CD14-positive monocyte (primary cell): ENCODE data around the gene SGMS1. TPM values are rescaled to one million over a fixed set of nuclear protein-coding genes. Genes with fewer than 3 reads are reported as not detected.

ENCODE experiments used
- DNase-seq, 3 donors: peaks; one replicate each; pipeline ENCODE4 v3.0.0-alpha.2; 2011 to 2022
- H2AFZ ChIP-seq: 2 replicates; pipeline ENCODE4 v1.6.0; 2012; ENCODE audit warnings: mild to moderate bottlenecking, low read depth, low read length, inconsistent platforms; ENCODE audit not compliant: insufficient read depth, poor library complexity, severe bottlenecking
- H3K27ac ChIP-seq, 2 donors: 1 replicate in 1 of 2; 2 replicates in 1 of 2; pipeline ENCODE4 v1.5.1; 2012 to 2013; ENCODE audit warnings: low read length in 2 of 2, control low read depth in 1 of 2, inconsistent platforms in 1 of 2, low read depth in 1 of 2, mild to moderate bottlenecking in 1 of 2
- H3K27me3 ChIP-seq, 2 donors: one replicate each; pipeline versions ENCODE4 v1.6.0 to v1.6.1; 2011 to 2013; ENCODE audit warnings: low read length in 2 of 2; ENCODE audit not compliant: control insufficient read depth in 2 of 2, insufficient read depth in 2 of 2
- H3K36me3 ChIP-seq, 2 donors: replicated peaks in 1 of 2; 1 replicate in 1 of 2; 2 replicates in 1 of 2; pipeline versions ENCODE4 v1.5.1 to v1.6.1; 2012 to 2013; ENCODE audit warnings: low read length in 2 of 2, control low read depth in 1 of 2, inconsistent platforms in 1 of 2, mild to moderate bottlenecking in 1 of 2; ENCODE audit not compliant: insufficient read depth in 2 of 2, control insufficient read depth in 1 of 2
- H3K4me1 ChIP-seq, 2 donors: 1 replicate in 1 of 2; 2 replicates in 1 of 2; pipeline versions ENCODE4 v1.5.1 to v1.6.1; 2012 to 2013; ENCODE audit warnings: low read length in 2 of 2, control low read depth in 1 of 2, inconsistent platforms in 1 of 2, mild to moderate bottlenecking in 1 of 2, moderate library complexity in 1 of 2; ENCODE audit not compliant: insufficient read depth in 2 of 2, control insufficient read depth in 1 of 2
- H3K4me2 ChIP-seq: replicated peaks from 2 replicates; pipeline ENCODE3; 2012; ENCODE audit warnings: low read length, moderate library complexity, mild to moderate bottlenecking; ENCODE audit not compliant: poor library complexity, severe bottlenecking; ENCODE audit errors: extremely low read depth
- H3K4me3 ChIP-seq, 3 experiments: fragments of 200-600 bp in 1 of 3; sonication (generic) in 1 of 3; replicated peaks in 1 of 3; 1 replicate in 2 of 3; 2 replicates in 1 of 3; pipeline ENCODE4 v1.5.1; 2011 to 2013; ENCODE audit warnings: low read length in 3 of 3, mild to moderate bottlenecking in 3 of 3, control low read depth in 2 of 3, low read depth in 2 of 3, inconsistent platforms in 1 of 3, moderate library complexity in 1 of 3
- H3K79me2 ChIP-seq: 2 replicates; pipeline ENCODE4 v1.6.0; 2012; ENCODE audit warnings: mild to moderate bottlenecking, control low read depth, inconsistent platforms, low read length, moderate library complexity; ENCODE audit not compliant: insufficient read depth
- H3K9ac ChIP-seq: 2 replicates; pipeline ENCODE4 v1.6.0; 2017; ENCODE audit warnings: low read length, mild to moderate bottlenecking; ENCODE audit not compliant: insufficient read depth, poor library complexity, severe bottlenecking
- H3K9me3 ChIP-seq, 2 donors: replicated peaks in 1 of 2; 1 replicate in 1 of 2; 2 replicates in 1 of 2; pipeline versions ENCODE4 v1.5.1 to v1.6.1; 2012 to 2013; ENCODE audit warnings: low read length in 2 of 2, control low read depth in 1 of 2; ENCODE audit not compliant: control insufficient read depth in 1 of 2, insufficient read depth in 1 of 2
- H4K20me1 ChIP-seq: 2 replicates; pipeline ENCODE4 v1.6.0; 2012; ENCODE audit warnings: mild to moderate bottlenecking, low read length, control low read depth, moderate library complexity; ENCODE audit not compliant: insufficient read depth
- H3K27ac Mint-ChIP-seq, 7 donors: one replicate each; pipeline ENCODE4 v1.8.0; 2020; ENCODE audit warnings: mild to moderate bottlenecking in 7 of 7, mixed read lengths in 7 of 7, moderate library complexity in 6 of 7, inconsistent platforms in 2 of 7
- H3K27me3 Mint-ChIP-seq, 3 donors: one replicate each; pipeline ENCODE4 v1.8.0; 2021 to 2022; ENCODE audit warnings: low read depth in 3 of 3, mild to moderate bottlenecking in 3 of 3, mixed read lengths in 3 of 3, moderate library complexity in 3 of 3, inconsistent platforms in 1 of 3
- H3K36me3 Mint-ChIP-seq, 2 donors: one replicate each; pipeline ENCODE4 v1.8.0; 2020; ENCODE audit warnings: mixed read lengths in 2 of 2, inconsistent platforms in 1 of 2, mild to moderate bottlenecking in 1 of 2
- H3K4me1 Mint-ChIP-seq: one replicate; pipeline ENCODE4 v1.8.0; 2020; ENCODE audit warnings: mild to moderate bottlenecking, mixed read lengths
- H3K4me3 Mint-ChIP-seq, 2 donors: one replicate each; pipeline ENCODE4 v1.8.0; 2020; ENCODE audit warnings: mild to moderate bottlenecking in 2 of 2, mixed read lengths in 2 of 2, moderate library complexity in 1 of 2
- H3K9me3 Mint-ChIP-seq, 7 donors: one replicate each; pipeline ENCODE4 v1.8.0; 2020 to 2022; ENCODE audit warnings: mixed read lengths in 7 of 7, mild to moderate bottlenecking in 6 of 7, moderate library complexity in 6 of 7, inconsistent platforms in 2 of 7
- WGBS: methylation state at CpG from one replicate; pipeline ENCODE4 v1.1.5; 2013; ENCODE audit warnings: missing lambda C conversion rate; ENCODE audit not compliant: insufficient coverage; 5-methylcytosine and 5-hydroxymethylcytosine counted together
- intact Hi-C, 2 donors: fragments of 100-400 bp; cut with micrococcal nuclease; formaldehyde crosslinking; loops; one replicate each; pipeline versions ENCODE4 v1.15.0 to v1.15.1; 2023
- polyA plus RNA-seq, 3 donors: library from polyadenylated mRNA; depleted of rRNA in 1 of 3; unstranded in 2 of 3; stranded (reverse) in 1 of 3; fragments of 300-500 nt in 2 of 3; fragments of >200 nt in 1 of 3; fragmentation: Illumina TruSeq in 2 of 3; gene quantifications; 1 replicate in 2 of 3; 2 replicates in 1 of 3; pipeline ENCODE4 v1.2.3, GENCODE V29; 2012 to 2021
- TF ChIP-seq, protein P1 (sequence below): fragments of 200-600 bp; IDR thresholded peaks from one replicate; pipeline ENCODE4 v1.8.0; 2022; ENCODE audit warnings: antibody characterized with exemption, mild to moderate bottlenecking

SGMS1 gene
- polyA plus RNA-seq, 3 donors = 19.5 to 20.6 (median 20.4) TPM

DNA sequence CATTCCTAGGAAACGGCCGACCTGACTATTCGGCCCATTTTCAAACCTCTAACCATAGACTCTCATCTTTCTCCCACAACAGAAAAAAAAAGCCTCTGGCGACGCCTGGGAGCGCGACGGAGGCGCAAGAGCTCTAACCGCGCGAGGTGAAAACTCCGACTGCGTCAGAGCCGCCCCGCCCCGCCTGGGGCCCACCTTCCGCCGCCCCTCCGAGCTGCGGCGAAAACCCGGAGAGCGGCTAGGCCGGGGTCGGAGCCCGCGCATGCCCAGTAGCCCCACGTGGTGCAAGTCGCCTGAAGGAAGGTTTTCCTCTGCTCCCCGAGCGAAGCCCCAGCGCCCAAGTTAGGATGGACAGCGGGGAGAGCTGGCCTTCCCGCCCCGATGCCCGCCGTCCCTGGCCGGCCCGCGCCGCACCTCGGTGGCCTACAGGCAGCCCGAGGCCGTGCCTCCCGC lies 683 bp upstream of the SGMS1 start:
- Mint-ChIP-seq H3K4me1 (peaks cover 28% of the 10 kb centered on the region), H3K4me3 (peak overlapping the region; percentile 93 to 97), H3K27me3 (peaks cover 0 to 2% (median 0%) of the 10 kb centered on the region in 3 donors), H3K27ac (peak overlapping the region; percentile 98 to 99 (median 98)), H3K9me3 (no peaks in the 10 kb centered on the region), H3K36me3 (peaks cover 2 to 15% of the 10 kb centered on the region in 2 donors)
- TF ChIP-seq, protein P1, sequence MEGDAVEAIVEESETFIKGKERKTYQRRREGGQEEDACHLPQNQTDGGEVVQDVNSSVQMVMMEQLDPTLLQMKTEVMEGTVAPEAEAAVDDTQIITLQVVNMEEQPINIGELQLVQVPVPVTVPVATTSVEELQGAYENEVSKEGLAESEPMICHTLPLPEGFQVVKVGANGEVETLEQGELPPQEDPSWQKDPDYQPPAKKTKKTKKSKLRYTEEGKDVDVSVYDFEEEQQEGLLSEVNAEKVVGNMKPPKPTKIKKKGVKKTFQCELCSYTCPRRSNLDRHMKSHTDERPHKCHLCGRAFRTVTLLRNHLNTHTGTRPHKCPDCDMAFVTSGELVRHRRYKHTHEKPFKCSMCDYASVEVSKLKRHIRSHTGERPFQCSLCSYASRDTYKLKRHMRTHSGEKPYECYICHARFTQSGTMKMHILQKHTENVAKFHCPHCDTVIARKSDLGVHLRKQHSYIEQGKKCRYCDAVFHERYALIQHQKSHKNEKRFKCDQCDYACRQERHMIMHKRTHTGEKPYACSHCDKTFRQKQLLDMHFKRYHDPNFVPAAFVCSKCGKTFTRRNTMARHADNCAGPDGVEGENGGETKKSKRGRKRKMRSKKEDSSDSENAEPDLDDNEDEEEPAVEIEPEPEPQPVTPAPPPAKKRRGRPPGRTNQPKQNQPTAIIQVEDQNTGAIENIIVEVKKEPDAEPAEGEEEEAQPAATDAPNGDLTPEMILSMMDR = no peak
- Histone ChIP-seq H3K4me2 (peak overlapping the region; percentile 91), H3K9ac (peak overlapping the region; percentile 98), H3K9me3 (no peaks in the 10 kb centered on the region), H2AFZ (peak overlapping the region; percentile 75), H3K27ac (peak overlapping the region; percentile 98 to 100), H4K20me1 (peaks cover 22% of the 10 kb centered on the region), H3K36me3 (no peaks in the 10 kb centered on the region), H3K4me1 (peaks cover 19 to 28% of the 10 kb centered on the region in 2 donors), H3K79me2 (peaks cover 24% of the 10 kb centered on the region), H3K4me3 (peak overlapping the region; percentile 71 to 86 (median 77)), H3K27me3 (no peaks in the 10 kb centered on the region)
- peak; percentile 91 to 95 (median 94) for DNase-seq
- WGBS = under 1% methylated on average over 46 of the region's 46 CpGs
- intact Hi-C loops = loop anchor here in 1 of 2 donors (10.0 kb wide), 2 partner anchors 210 to 560 kb away; partner anchors contain the start of gene WASHC2A

DNA sequence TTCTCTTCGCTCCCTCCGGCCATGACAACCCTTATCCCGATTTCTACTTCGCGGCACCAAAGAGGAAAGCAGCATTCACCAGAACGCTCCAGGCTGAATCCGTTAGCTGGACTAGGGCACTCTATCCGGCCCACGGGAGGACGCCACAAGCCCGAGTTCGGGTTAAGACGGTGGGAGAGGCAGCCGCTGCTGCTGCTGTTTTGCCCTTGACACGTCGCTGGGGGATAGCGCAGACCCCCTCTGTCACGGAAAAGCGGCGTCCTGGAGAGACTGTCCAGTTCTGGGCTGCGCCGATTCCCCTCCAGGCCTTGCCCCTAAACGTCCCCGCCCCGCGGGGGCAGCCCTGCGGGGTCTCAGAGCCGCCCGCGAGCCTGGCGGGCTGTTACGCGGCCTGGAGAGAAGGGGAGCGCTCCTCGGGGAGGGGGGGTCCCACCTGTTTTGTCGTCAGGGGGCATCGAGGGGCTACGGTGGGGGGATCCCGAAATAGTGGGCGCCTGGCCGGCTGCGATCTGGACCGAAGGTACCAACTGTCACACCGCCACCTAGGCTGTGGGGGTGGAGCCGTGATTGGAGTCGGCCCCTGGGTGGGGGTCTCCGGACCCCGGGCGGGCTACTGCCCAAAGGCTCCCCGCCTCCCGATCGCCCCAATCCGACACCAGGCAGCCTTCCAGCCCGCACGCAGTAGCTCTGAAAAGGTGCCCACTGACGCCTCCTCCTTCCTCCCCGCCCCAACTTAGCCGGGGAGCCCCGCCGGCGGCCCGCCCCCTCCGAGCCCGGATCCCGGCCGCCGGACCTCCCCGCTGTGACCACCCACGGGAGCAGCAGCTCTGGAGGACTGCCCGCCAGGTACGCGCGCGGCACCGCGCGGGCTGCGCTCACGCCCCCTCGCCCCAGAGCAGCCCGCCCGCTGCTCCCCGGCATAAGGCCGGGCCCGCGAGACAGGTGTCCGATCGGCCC lies 772 bp downstream of the SGMS1 start:
- peak overlapping the region; percentile 75 for H2AFZ ChIP-seq
- H3K4me2 ChIP-seq = peak overlapping the region; percentile 91
- H3K9ac ChIP-seq = peak overlapping the region; percentile 98
- H3K9me3 ChIP-seq = no peaks in the 10 kb centered on the region
- H3K27ac Mint-ChIP-seq = peak overlapping the region; percentile 94 to 99 (median 98)
- peak; percentile 21 to 27 (median 23) for DNase-seq
- peaks cover 0 to 2% (median 0%) of the 10 kb centered on the region in 3 donors for H3K27me3 Mint-ChIP-seq
- peaks cover 0 to 13% of the 10 kb centered on the region in 2 donors for H3K36me3 Mint-ChIP-seq
- peak overlapping the region; percentile 98 to 100 for H3K27ac ChIP-seq
- peaks cover 34% of the 10 kb centered on the region for H3K79me2 ChIP-seq
- peak overlapping the region; percentile 71 to 86 (median 77) for H3K4me3 ChIP-seq
- no peaks in the 10 kb centered on the region for H3K27me3 ChIP-seq
- peaks cover 19 to 28% of the 10 kb centered on the region in 2 donors for H3K4me1 ChIP-seq
- TF ChIP-seq, protein P1 = no peak
- peaks cover 40% of the 10 kb centered on the region for H3K4me1 Mint-ChIP-seq
- no peaks in the 10 kb centered on the region for H3K36me3 ChIP-seq
- intact Hi-C loops = loop anchor here in 1 of 2 donors (10.0 kb wide), 2 partner anchors 208 to 558 kb away; partner anchors contain the start of gene WASHC2A
- under 1% methylated on average over 66 of the region's 88 CpGs for WGBS
- H4K20me1 ChIP-seq = peaks cover 33% of the 10 kb centered on the region
- peak overlapping the region; percentile 93 to 97 for H3K4me3 Mint-ChIP-seq
- no peaks in the 10 kb centered on the region for H3K9me3 Mint-ChIP-seq
